H9 (cell line): ENCODE measurements around the gene KATNIP. TPM values are rescaled to one million over a fixed set of nuclear protein-coding genes. Genes with fewer than 3 reads are reported as not detected.

ENCODE experiments used
- DNase-seq: peaks from one replicate; pipeline ENCODE4 v3.0.0-alpha.2; 2017
- H2AFZ ChIP-seq: one replicate; pipeline ENCODE4 v1.6.1; 2013; ENCODE audit warnings: mild to moderate bottlenecking, low read length, control low read depth, moderate library complexity
- H2AK5ac ChIP-seq: 2 replicates; pipeline ENCODE4 v1.6.1; 2013; ENCODE audit warnings: low read length, control low read depth, mixed read lengths; ENCODE audit not compliant: insufficient read length
- H2BK120ac ChIP-seq: one replicate; pipeline ENCODE4 v1.6.1; 2013; ENCODE audit warnings: low read depth, mild to moderate bottlenecking, low read length, control low read depth, inconsistent platforms; ENCODE audit not compliant: poor library complexity, severe bottlenecking
- H2BK12ac ChIP-seq: 2 replicates; pipeline ENCODE4 v1.6.1; 2013; ENCODE audit warnings: low read length, control low read depth, mixed read lengths, low read depth; ENCODE audit not compliant: insufficient read length
- H2BK15ac ChIP-seq: 2 replicates; pipeline ENCODE4 v1.6.1; 2013; ENCODE audit warnings: low read depth, low read length, control low read depth
- H2BK20ac ChIP-seq: one replicate; pipeline ENCODE4 v1.6.1; 2013; ENCODE audit warnings: low read depth, mild to moderate bottlenecking, low read length, control low read depth, inconsistent platforms; ENCODE audit not compliant: poor library complexity, severe bottlenecking
- H2BK5ac ChIP-seq: 2 replicates; pipeline ENCODE4 v1.6.1; 2013; ENCODE audit warnings: low read length, control low read depth, mixed read lengths; ENCODE audit not compliant: insufficient read length
- H3K14ac ChIP-seq: 2 replicates; pipeline ENCODE4 v1.6.1; 2013; ENCODE audit warnings: low read length, control low read depth; ENCODE audit not compliant: insufficient read depth
- H3K18ac ChIP-seq: 2 replicates; pipeline ENCODE4 v1.6.1; 2013; ENCODE audit warnings: low read depth, mild to moderate bottlenecking, mixed read lengths, low read length, control low read depth; ENCODE audit not compliant: insufficient read length
- H3K23ac ChIP-seq: 2 replicates; pipeline ENCODE4 v1.6.1; 2013; ENCODE audit warnings: low read length, control low read depth, mixed read lengths, low read depth; ENCODE audit not compliant: insufficient read length
- H3K23me2 ChIP-seq: 2 replicates; pipeline ENCODE4 v1.6.1; 2013; ENCODE audit warnings: low read depth, mild to moderate bottlenecking, mixed read lengths, low read length, control low read depth; ENCODE audit not compliant: insufficient read length, poor library complexity, severe bottlenecking
- H3K27ac ChIP-seq: 2 replicates; pipeline ENCODE4 v1.5.1; 2013; ENCODE audit warnings: low read length, control low read depth, mixed read lengths, low read depth; ENCODE audit not compliant: insufficient read length
- H3K27me3 ChIP-seq: 2 replicates; pipeline ENCODE4 v1.6.1; 2013; ENCODE audit warnings: low read length, control low read depth, inconsistent platforms; ENCODE audit not compliant: insufficient read depth
- H3K4ac ChIP-seq: 2 replicates; pipeline ENCODE4 v1.6.1; 2013; ENCODE audit warnings: low read depth, mild to moderate bottlenecking, control low read depth, inconsistent platforms, low read length, moderate library complexity
- H3K4me1 ChIP-seq: 2 replicates; pipeline ENCODE4 v1.6.1; 2013; ENCODE audit warnings: low read length, control low read depth, inconsistent platforms; ENCODE audit not compliant: insufficient read depth
- H3K4me2 ChIP-seq: 2 replicates; pipeline ENCODE4 v1.6.1; 2013; ENCODE audit warnings: low read length, control low read depth, mixed read lengths; ENCODE audit not compliant: insufficient read length, insufficient read depth
- H3K56ac ChIP-seq: 2 replicates; pipeline ENCODE4 v1.6.1; 2013; ENCODE audit warnings: low read depth, mild to moderate bottlenecking, mixed read lengths, low read length, control low read depth; ENCODE audit not compliant: insufficient read length
- H3K79me1 ChIP-seq: 2 replicates; pipeline ENCODE4 v1.6.1; 2013; ENCODE audit warnings: low read depth, mild to moderate bottlenecking, moderate library complexity, low read length, control low read depth, inconsistent platforms; ENCODE audit not compliant: insufficient read depth, poor library complexity, severe bottlenecking
- H3K79me2 ChIP-seq: 2 replicates; pipeline ENCODE4 v1.6.1; 2013; ENCODE audit warnings: low read length, control low read depth, inconsistent platforms; ENCODE audit not compliant: insufficient read depth
- H3K9ac ChIP-seq: 2 replicates; pipeline ENCODE4 v1.6.1; 2013; ENCODE audit warnings: low read length, control low read depth, mixed read lengths; ENCODE audit not compliant: insufficient read length; ENCODE audit errors: extremely low read depth
- H3K9me3 ChIP-seq: one replicate; pipeline ENCODE4 v1.6.1; 2013; ENCODE audit warnings: low read depth, low read length, inconsistent platforms; ENCODE audit not compliant: control insufficient read depth
- H3T11ph ChIP-seq: one replicate; pipeline ENCODE4 v1.6.1; 2013; ENCODE audit warnings: mild to moderate bottlenecking, low read length, control low read depth, inconsistent platforms
- H4K20me1 ChIP-seq: one replicate; pipeline ENCODE4 v1.6.1; 2013; ENCODE audit not compliant: control insufficient read depth, insufficient read length, insufficient read depth
- H4K5ac ChIP-seq: 2 replicates; pipeline ENCODE4 v1.6.1; 2013; ENCODE audit warnings: low read depth, mild to moderate bottlenecking, mixed read lengths, low read length, control low read depth; ENCODE audit not compliant: insufficient read length
- H4K8ac ChIP-seq: replicated peaks from 2 replicates; pipeline ENCODE4 v1.6.1; 2013; ENCODE audit warnings: low read length, control low read depth, mixed read lengths, low read depth; ENCODE audit not compliant: insufficient read length
- H4K91ac ChIP-seq: 2 replicates; pipeline ENCODE4 v1.6.1; 2013; ENCODE audit warnings: low read depth, mild to moderate bottlenecking, moderate library complexity, mixed read lengths, low read length, control low read depth; ENCODE audit not compliant: insufficient read length
- H3K27ac Mint-ChIP-seq, 3 experiments: 2 replicates in 2 of 3; 3 replicates in 1 of 3; pipeline ENCODE4 v1.8.0; 2020 to 2021; ENCODE audit warnings: mixed read lengths in 3 of 3, mild to moderate bottlenecking in 1 of 3, moderate library complexity in 1 of 3
- H3K27me3 Mint-ChIP-seq: 2 replicates; pipeline ENCODE4 v1.8.0; 2021; ENCODE audit warnings: low read depth, mild to moderate bottlenecking, moderate library complexity, mixed read lengths
- H3K36me3 Mint-ChIP-seq, 3 experiments: 2 replicates in 2 of 3; 3 replicates in 1 of 3; pipeline ENCODE4 v1.8.0; 2020 to 2021; ENCODE audit warnings: low read depth in 3 of 3, mixed read lengths in 3 of 3; ENCODE audit not compliant: insufficient read depth in 1 of 3
- H3K4me1 Mint-ChIP-seq, 2 experiments: 2 replicates each; pipeline ENCODE4 v1.8.0; 2020; ENCODE audit warnings: mixed read lengths in 2 of 2
- H3K4me3 Mint-ChIP-seq, 2 experiments: 2 replicates in 1 of 2; 3 replicates in 1 of 2; pipeline ENCODE4 v1.8.0; 2020 to 2021; ENCODE audit warnings: mild to moderate bottlenecking in 2 of 2, mixed read lengths in 2 of 2, moderate library complexity in 1 of 2
- H3K9me3 Mint-ChIP-seq, 2 experiments: 2 replicates in 1 of 2; 3 replicates in 1 of 2; pipeline ENCODE4 v1.8.0; 2020; ENCODE audit warnings: mild to moderate bottlenecking in 2 of 2, mixed read lengths in 2 of 2, moderate library complexity in 1 of 2
- CTCF ChIP-seq: fragments of 200-600 bp; sonication (generic); conservative IDR thresholded peaks from 3 replicates; pipeline ENCODE4 v1.8.0; 2021; ENCODE audit warnings: antibody characterized with exemption, mild to moderate bottlenecking
- WGBS: extraction: QIAGEN DNeasy Blood & Tissue Kit; methylation state at CpG from one replicate; pipeline ENCODE4 v1.1.7; 2013; ENCODE audit warnings: missing lambda C conversion rate, low lambda C conversion rate, mixed read lengths; ENCODE audit not compliant: insufficient read length; ENCODE audit errors: extremely low coverage; 5-methylcytosine and 5-hydroxymethylcytosine counted together
- total RNA-seq: library from RNA; stranded (reverse); gene quantifications from 2 replicates; pipeline ENCODE4 v1.2.1, GENCODE V29; 2021

KATNIP gene
- total RNA-seq, 1 experiment from 2014 or later: 13.2 TPM

- Histone ChIP-seq H2BK12ac (no peak overlapping the region), H4K91ac (no peak overlapping the region), H3K27me3 (no peaks in the 10 kb centered on the region), H2BK5ac (no peak overlapping the region), H4K5ac (no peak overlapping the region), H3K18ac (no peak overlapping the region), H2AK5ac (no peak overlapping the region), H2BK15ac (no peak overlapping the region), H2BK120ac (no peak overlapping the region), H4K20me1 (peaks cover 4% of the 10 kb centered on the region), H3K79me2 (no peaks in the 10 kb centered on the region), H3T11ph (no peak overlapping the region), H2BK20ac (no peak overlapping the region), H3K23me2 (no peaks in the 10 kb centered on the region), H4K8ac (no peak overlapping the region), H3K79me1 (no peaks in the 10 kb centered on the region), H3K56ac (no peak overlapping the region), H3K9ac (no peak overlapping the region), H3K9me3 (no peaks in the 10 kb centered on the region), H3K27ac (no peak overlapping the region), H3K4me2 (no peak overlapping the region), H3K4ac (no peak overlapping the region), H3K23ac (no peak overlapping the region), H3K14ac (no peak overlapping the region), H3K4me1 (no peaks in the 10 kb centered on the region), H2AFZ (no peak overlapping the region)
- H3K4me1 Mint-ChIP-seq: 0 out of 4 replicates have a peak, but pooled peaks cover 0 to 2% of the 10 kb centered on the region in 2 experiments
- WGBS: no CpG with 5 or more reads among the region's 11 CpGs
- DNase-seq: no peak
- H3K4me3 Mint-ChIP-seq: no peak overlapping the region
- peak overlapping the region in 1 of 3 experiments; percentile 97; a peak in 3 of 7 replicates for H3K27ac Mint-ChIP-seq
- no peak for TF ChIP-seq CTCF
- peaks cover 33 to 54% (median 46%) of the 10 kb centered on the region in 3 experiments; a peak in 6 of 7 replicates for H3K36me3 Mint-ChIP-seq
- H3K9me3 Mint-ChIP-seq: no peaks in the 10 kb centered on the region
- no peaks in the 10 kb centered on the region for H3K27me3 Mint-ChIP-seq
Measured at GRCh38 chr16:27516365-27516764, 33.6 kb upstream of the KATNIP start.
